ENCODE measurements around the gene NTM.

DNA sequence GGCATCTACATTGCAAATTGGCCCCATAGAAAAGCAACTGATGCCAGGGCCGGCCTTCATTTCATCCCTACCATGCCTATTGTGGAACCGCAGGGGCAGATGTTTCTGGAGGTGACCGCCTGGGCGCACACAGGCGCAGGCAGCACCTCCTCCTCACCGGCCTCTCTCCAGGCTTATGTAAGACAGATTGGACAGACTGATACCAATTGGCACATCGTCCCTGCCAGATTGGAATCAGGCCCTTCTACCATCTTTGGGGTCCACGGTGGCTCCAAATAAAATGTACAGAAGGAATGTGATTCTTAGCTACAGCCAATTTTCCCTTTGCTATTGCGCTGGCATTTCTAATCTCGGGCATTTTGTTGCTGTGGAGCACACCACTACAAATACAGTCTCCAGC lies 732.6 kb downstream of the NTM start:
- TF ChIP-seq, protein P1, sequence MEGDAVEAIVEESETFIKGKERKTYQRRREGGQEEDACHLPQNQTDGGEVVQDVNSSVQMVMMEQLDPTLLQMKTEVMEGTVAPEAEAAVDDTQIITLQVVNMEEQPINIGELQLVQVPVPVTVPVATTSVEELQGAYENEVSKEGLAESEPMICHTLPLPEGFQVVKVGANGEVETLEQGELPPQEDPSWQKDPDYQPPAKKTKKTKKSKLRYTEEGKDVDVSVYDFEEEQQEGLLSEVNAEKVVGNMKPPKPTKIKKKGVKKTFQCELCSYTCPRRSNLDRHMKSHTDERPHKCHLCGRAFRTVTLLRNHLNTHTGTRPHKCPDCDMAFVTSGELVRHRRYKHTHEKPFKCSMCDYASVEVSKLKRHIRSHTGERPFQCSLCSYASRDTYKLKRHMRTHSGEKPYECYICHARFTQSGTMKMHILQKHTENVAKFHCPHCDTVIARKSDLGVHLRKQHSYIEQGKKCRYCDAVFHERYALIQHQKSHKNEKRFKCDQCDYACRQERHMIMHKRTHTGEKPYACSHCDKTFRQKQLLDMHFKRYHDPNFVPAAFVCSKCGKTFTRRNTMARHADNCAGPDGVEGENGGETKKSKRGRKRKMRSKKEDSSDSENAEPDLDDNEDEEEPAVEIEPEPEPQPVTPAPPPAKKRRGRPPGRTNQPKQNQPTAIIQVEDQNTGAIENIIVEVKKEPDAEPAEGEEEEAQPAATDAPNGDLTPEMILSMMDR (IDR thresholded peaks at IDR 0.05; ENCODE audit: control extremely low read depth in 1 of 3, insufficient read depth in 1 of 3, low read depth in 1 of 3, low read length in 3 of 3) = no peak
- no peak for TF ChIP-seq SIN3A (conservative IDR thresholded peaks at IDR 0.05 in 1 of 2, IDR thresholded peaks at IDR 0.05 in 1 of 2; ENCODE audit: low read depth in 1 of 2, low read length in 2 of 2)
